ENCODE data around the gene DENND11. TPM values are rescaled to one million over a fixed set of nuclear protein-coding genes. Genes with fewer than 3 reads are reported as not detected.

The DENND11 gene
- polyA plus RNA-seq, 1 experiment, result 4.6 TPM

DNA sequence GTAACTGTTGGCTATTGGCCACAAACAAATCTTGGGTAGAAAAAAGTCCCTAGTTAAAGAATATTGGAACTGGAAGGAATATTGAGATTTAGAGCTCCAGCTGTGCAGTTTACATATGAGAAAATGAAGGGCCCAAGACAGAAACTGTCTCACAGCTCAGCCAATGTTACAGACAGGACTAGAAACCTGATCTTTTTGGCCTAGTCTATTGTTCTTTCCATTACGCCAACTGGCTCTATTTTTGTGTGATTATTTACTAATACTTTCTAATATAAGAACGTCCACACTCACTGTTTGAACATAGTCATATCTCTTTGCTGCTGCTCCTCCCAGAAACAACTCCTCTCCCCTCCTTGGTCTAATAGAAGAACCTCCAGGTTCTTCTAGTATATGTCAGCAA lies 7.4 kb upstream of the DENND11 start:
- H3K4me3 ChIP-seq (ENCODE audit: low read depth, low read length), result no peak overlapping the region
- peaks cover 2% of the 10 kb centered on the region for H3K27me3 ChIP-seq (ENCODE audit: control insufficient read depth, insufficient read depth, low read length)
- H3K36me3 ChIP-seq (ENCODE audit: control insufficient read depth, insufficient read depth, low read length), result no peaks in the 10 kb centered on the region
- TF ChIP-seq, protein P1, sequence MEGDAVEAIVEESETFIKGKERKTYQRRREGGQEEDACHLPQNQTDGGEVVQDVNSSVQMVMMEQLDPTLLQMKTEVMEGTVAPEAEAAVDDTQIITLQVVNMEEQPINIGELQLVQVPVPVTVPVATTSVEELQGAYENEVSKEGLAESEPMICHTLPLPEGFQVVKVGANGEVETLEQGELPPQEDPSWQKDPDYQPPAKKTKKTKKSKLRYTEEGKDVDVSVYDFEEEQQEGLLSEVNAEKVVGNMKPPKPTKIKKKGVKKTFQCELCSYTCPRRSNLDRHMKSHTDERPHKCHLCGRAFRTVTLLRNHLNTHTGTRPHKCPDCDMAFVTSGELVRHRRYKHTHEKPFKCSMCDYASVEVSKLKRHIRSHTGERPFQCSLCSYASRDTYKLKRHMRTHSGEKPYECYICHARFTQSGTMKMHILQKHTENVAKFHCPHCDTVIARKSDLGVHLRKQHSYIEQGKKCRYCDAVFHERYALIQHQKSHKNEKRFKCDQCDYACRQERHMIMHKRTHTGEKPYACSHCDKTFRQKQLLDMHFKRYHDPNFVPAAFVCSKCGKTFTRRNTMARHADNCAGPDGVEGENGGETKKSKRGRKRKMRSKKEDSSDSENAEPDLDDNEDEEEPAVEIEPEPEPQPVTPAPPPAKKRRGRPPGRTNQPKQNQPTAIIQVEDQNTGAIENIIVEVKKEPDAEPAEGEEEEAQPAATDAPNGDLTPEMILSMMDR (IDR thresholded peaks at IDR 0.05; ENCODE audit: insufficient read depth, low read depth, low read length), result no peak
- POLR2A ChIA-PET, result no interaction called here
- DNase-seq (ENCODE audit: low read depth), result no peak
- CTCF ChIA-PET, result interaction anchor here (1.1 to 1.4 kb wide), 3 partner anchors 8 to 40 kb away, joined by 3 to 4 read pairs (median 3); no protein-coding TSS in a partner anchor

DNA sequence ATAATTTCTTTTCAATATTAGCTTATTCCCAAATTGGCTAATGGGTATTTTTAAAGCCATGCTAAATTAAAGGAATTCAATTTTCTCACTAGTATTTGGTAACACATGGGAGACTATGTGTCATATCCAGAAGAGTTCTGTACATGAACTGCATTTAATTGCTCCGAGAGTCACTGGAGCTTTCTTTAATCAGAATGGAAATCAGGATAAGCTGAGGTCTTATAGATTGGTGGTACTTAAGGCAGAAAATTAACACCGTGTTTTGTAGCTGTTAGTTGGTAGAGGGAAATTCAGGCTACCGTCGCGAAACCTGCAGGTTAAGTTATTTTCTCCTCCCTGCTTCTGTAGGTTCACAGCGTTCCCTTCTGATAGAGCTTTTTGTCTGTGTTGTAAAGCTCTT lies 6.4 kb upstream of the DENND11 start, which contains the start of gene WEE2:
Gene WEE2 (plus strand): TSS at position 3 of the 400 bp plus-strand sequence. CDS start 406 bp downstream, outside the sequence.
- H3K4me3 ChIP-seq (ENCODE audit: low read depth, low read length), result no peak within 1 kb of the TSS
- POLR2A ChIA-PET, result no interaction called here
- TF ChIP-seq, protein P1 (IDR thresholded peaks at IDR 0.05; ENCODE audit: insufficient read depth, low read depth, low read length), result no peak
- H3K27me3 ChIP-seq (ENCODE audit: control insufficient read depth, insufficient read depth, low read length), result peaks cover 2% of the 10 kb centered on the region
- CTCF ChIA-PET, result interaction anchor here (0.9 to 1.3 kb wide), 2 partner anchors 9 to 18 kb away, joined by 3 read pairs; no protein-coding TSS in a partner anchor
- H3K36me3 ChIP-seq (ENCODE audit: control insufficient read depth, insufficient read depth, low read length), result no peaks in the 10 kb centered on the region
- no peak for DNase-seq (ENCODE audit: low read depth)

DNA sequence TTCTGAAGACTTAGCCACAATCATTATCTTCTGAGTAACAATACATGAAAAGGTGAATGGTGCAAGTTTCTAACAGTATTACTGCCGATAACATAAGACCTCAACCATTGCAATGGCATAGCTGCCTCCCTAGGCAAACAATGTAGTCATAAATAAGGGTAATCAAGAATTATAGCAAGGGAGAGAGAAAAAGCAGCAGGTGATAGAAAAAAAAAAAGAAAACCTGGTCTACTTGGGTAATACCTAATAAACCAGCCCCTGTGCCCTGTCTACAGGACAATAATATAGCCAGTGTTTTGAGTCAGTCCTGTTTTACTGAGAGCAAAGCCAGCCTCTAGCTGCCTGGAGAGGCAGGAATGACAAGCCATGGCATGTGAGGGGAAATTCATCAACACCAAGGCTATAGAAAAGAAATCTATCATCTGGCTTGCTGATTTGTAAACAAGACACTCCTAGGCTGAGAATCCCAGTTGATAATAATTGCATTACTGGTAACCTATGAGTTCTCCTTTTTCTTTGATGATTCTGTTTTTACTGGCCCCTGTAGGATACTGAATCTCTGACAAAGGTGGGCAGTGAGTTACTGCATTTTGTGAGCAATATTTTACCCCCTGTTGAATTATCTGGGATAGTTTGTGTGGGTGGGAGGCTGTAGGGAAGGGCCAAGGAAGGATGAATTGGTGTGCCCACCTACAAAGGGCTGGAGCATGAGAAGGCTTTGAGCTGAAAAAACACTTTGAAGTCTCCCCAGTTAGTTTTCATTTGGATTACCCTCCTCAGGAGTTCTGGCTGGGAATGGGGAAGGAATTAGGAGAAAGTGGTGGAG lies 4.5 kb upstream of the DENND11 start:
- ChIA-PET CTCF (no interaction called here), POLR2A (no interaction called here)
- TF ChIP-seq, protein P1 (IDR thresholded peaks at IDR 0.05; ENCODE audit: insufficient read depth, low read depth, low read length), result no peak
- H3K27me3 ChIP-seq (ENCODE audit: control insufficient read depth, insufficient read depth, low read length), result peaks cover 3% of the 10 kb centered on the region
- no peak overlapping the region for H3K4me3 ChIP-seq (ENCODE audit: low read depth, low read length)
- DNase-seq (ENCODE audit: low read depth), result no peak
- H3K36me3 ChIP-seq (ENCODE audit: control insufficient read depth, insufficient read depth, low read length), result no peaks in the 10 kb centered on the region

DNA sequence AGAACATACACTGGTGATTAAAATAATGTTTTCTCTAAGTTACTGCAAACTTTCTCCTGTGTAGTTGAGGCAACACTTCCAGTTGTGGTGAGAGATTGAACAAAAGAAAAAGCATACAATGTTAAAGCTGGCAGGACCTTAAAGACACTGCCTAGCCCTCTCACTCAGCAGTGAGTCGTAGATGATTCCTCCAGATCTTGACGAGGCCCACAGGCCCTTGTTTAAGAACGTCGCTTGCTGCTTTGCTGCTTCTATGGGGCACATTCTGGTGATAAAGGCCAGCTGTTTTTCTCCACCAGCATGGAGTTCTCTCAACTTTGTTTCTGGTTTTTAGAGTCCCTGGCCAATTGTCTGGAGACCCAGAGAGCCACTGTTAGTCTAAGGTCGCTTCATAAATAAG lies 2.8 kb upstream of the DENND11 start:
- CTCF ChIA-PET, result interaction anchor here (1.5 kb wide), 1 partner anchor 13 kb away, joined by 4 read pairs; no protein-coding TSS in a partner anchor
- TF ChIP-seq, protein P1 (IDR thresholded peaks at IDR 0.05; ENCODE audit: insufficient read depth, low read depth, low read length), result no peak
- POLR2A ChIA-PET, result no interaction called here
- H3K36me3 ChIP-seq (ENCODE audit: control insufficient read depth, insufficient read depth, low read length), result no peaks in the 10 kb centered on the region
- H3K27me3 ChIP-seq (ENCODE audit: control insufficient read depth, insufficient read depth, low read length), result peaks cover 3% of the 10 kb centered on the region
- DNase-seq (ENCODE audit: low read depth), result no peak
- no peak overlapping the region for H3K4me3 ChIP-seq (ENCODE audit: low read depth, low read length)

DNA sequence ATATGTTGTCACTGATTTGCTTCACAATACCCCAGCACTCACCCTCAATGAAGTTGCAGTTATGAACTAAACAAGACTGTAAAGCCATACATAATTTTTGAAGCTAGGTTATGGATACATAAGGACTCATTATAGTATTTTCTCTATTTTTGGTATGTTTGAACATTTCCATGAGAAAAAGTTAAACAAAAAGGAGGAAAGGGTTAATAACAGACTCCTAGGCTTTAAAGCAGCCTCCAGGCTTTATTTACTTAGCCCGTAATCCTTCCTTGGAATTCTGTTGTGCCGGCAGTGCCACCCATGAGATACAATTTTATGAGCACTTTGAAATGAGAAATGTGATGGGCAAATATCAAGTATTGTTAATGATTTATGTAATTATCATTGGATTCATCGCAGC lies 2.1 kb upstream of the DENND11 start:
- CTCF ChIA-PET, result no interaction called here
- POLR2A ChIA-PET, result no interaction called here
- Histone ChIP-seq H3K36me3 (ENCODE audit: control insufficient read depth, insufficient read depth, low read length) (no peaks in the 10 kb centered on the region), H3K27me3 (ENCODE audit: control insufficient read depth, insufficient read depth, low read length) (peaks cover 3% of the 10 kb centered on the region), H3K4me3 (ENCODE audit: low read depth, low read length) (no peak overlapping the region)
- DNase-seq (ENCODE audit: low read depth), result no peak
- TF ChIP-seq, protein P1 (IDR thresholded peaks at IDR 0.05; ENCODE audit: insufficient read depth, low read depth, low read length), result no peak

All from BJ (cell line).